ENCODE measurements around the gene NID2.

NID2 gene

DNA sequence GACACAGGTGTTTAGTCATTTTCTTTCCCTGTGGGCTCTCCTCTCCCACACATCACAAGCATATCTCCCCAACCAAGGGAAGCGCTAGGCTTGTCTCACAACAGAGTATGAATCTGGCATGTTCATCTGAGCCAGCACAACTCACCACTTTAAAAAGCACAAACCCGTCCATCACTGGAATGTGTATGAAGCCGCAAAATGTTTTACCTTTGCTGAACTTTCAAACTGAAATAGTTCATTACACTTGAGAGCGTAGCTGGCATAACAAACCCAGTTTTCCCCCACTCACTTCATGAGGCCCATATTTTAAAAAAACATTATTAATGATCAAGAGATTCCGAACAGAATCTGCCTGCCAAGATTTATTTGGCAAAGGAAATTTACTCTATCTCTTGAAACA, 15.8 kb downstream of the NID2 start:
- DNase-seq, result no peak

DNA sequence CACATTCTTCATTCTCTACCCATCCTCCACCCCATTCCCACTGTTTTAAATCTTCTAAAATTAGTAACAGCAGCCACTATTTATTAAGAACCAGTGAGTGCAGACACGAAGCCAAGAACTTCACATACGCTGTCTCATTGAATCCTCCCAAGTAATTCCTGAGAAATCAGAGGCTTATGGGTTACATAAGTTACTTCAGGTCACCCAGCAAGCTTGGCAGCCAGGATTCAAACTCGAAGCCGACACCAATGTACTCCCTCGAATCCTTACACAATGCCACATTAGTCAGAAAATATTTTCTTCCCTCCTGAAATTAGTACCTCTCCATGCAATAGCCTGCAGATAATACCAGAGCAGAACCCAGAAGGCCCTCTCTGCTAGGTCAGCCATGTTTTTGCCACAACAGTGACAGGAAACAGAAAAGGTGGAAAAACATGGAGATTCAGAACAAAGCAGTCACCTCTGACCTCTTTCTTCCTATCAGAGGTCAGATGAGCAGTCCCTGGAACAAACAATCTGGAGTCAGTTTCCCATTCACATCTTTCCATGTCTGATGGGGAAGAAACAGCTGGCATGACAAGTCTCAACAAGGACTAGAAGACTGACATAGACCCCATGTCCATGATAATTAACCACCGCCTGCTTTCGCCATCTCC, 16.4 kb downstream of the NID2 start:
- DNase-seq, result no peak

- no peak for DNase-seq
Observed at GRCh38 chr14:52051871-52052270, 17.0 kb downstream of the NID2 start.

GRCh38 chr14:52051251-52051650, 17.6 kb downstream of the NID2 start:
- no peak for DNase-seq

DNA sequence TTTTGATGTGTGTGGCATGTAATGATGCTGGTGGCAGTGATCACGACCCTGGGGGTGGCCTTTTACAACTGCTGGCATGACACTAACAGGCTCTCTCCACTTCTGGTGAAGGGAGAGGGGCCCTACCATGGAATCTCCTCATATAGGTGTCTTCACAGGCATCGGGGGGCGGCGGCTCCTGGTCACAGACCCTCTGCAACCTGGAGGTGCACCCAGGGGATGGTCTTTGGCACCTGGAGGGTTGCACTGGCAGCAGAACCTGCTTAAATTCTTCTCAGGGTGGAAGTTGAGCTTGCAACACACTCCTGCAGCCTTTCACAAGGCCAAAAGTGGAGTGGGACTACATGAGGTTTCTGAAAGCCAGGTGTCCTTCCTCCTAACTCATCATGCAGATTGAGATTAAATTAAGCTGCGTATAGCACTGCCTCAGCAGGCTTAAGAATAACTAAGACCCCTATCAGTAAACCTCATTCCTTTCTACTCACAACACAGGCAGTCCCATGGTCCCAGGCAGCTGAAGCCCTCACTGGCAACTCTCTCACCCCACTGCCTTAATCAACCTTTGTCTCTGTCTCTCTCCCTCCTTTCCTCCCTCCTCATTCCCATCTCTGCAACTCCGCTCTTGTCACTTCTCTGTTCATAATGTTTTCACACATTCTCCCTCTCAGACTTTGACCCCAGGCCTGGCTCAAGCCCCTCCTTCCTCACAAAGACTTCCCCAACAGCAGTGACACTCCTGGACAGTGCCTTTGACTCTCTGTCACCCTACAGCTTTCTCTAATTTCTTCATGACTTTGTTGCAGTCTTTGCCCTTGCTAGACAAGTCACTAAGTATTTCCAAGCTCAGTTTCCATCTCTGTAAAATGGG, 18.9 kb downstream of the NID2 start:
- no peak for DNase-seq

DNA sequence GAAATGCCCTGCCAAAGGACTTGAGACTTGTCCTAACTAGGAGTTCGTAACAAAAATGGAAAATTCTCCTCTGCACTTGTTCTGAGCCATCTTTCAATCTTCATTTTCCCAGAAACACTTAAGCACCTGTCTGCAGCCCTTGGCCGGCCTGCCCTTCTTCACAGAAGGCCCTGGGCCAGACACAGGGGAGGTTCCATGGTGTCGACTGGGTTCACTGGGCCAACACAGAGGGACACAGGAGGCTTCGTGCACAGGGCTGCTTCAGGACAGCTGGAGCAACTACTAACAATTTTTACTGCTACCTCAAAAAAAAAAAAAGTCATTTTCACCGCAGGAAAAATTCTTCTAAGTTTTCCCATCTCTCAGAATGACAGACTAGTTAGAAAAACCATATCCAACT, 19.6 kb downstream of the NID2 start:
- no peak for DNase-seq

DNA sequence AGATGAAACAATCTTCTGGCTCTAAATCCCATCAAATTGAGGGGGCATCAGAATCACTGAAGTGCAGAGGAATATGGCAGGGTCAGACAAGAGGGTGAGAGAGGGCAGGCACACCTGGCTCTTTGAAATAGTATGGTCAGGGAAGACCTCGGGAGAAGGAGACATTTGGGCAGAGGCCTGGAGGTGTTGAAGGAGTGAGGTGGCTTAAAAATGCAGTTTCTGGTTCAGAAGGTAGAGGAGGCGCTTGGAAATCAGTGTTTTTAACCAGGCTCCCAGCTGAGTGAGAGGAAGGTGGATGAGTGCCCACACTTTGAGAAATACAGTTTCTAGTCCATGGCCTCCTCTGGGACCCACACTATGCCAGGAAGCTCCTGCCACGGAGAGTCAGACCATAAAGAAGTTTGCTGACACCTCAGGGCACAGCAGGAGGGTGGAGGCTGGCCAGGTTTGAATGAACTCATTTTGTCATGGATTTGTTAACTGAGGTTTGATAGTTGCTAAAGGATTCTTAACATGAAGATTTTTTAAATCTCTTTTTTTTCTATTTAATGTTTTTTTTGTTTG, 20.1 kb downstream of the NID2 start:
- no peak for DNase-seq

DNA sequence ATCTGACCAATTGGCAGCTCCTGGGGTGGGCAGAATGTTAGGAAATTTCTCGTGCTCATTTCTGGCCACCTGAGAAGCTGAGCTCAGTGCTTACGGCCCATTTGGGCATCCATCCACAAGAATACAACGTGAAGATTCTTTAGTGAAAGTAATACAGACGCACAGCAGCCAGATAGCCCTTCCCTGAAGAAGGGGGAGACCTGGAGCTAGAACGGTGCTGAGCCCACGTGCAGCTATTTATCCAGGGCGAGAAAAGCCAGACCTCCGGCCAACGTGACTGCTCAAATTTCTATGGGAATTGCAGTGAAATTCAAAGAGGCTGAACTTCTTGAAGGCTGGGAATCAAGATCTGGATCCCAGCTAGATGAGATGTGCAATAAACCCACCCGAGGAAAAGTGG, 20.7 kb downstream of the NID2 start:
- no peak for DNase-seq

GRCh38 chr14:52046376-52046917, 22.4 kb downstream of the NID2 start:
- DNase-seq, result no peak

GRCh38 chr14:52044791-52045522, 23.9 kb downstream of the NID2 start:
- no peak for DNase-seq

GRCh38 chr14:52043690-52044089, 25.2 kb downstream of the NID2 start:
- DNase-seq, result no peak

DNA sequence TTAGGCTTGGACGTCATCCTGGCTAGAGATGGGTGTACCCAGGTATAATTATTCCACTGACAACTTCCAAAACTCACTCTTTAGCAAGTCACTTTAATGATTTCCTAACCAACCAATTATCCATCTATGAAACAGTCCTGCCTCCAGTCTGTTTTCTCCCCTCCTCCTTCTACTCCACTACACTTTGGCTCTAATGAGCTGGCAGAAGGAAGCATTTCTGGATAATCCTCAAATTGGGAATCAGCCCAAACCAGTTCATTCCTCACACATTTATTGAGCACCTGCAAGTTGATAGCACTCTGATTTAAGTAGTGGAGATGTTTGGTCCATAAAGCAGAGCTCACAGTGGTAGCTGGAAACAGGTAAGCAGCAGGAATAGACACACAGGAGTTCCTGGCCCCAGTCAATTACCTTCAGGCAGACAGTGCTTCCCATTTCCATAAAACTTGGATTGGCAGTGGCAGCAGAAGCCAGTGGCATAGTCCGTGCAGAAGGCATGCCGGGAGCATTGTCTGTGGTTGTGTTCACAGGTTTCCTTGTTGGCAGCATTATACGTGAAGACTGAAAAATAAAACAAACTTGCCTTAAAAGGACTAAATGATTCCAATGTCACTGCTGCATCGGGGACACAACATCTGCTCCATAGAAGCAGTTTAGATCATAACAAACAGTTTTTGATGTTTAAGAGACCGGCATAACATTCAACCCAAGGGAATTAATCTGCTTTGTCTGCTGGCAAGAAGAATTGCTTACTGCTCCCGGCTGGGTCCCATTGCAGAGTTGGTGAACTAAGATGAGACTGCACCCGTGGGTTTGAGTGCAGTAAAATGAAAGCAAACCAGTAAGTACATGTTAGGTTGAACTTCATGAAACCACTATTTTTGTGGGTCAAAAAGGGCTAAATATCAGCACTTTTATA, 26.2 kb downstream of the NID2 start:
- DNase-seq, result no peak

- no peak for DNase-seq
Observed at GRCh38 chr14:52040598-52040997, 28.3 kb downstream of the NID2 start.

GRCh38 chr14:52039124-52039815, 29.6 kb downstream of the NID2 start:
- no peak for DNase-seq

GRCh38 chr14:52033101-52033642, 35.7 kb downstream of the NID2 start:
- no peak for DNase-seq

GRCh38 chr14:52032204-52032801, 36.6 kb downstream of the NID2 start:
- no peak for DNase-seq

DNA sequence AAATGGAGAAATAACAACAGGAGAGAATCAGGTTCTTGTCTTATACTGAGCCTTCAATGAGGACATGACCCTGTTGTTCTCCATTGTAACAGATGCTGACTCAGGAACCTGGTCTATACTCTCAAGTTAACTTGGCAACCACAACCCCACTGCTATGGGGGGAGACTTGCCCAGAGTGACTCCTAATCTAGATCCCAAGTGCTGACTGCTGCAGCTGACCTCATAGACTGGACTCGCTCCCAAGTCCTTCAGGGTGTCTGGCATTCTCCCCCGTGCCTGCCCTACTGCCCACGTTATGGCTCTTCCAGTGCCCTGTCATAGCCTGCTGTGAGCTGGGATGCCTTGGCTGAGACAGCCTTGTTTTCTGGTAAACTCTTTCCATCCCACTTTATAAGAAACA, 37.1 kb downstream of the NID2 start:
- no peak for DNase-seq

GRCh38 chr14:52029881-52030280, 39.0 kb downstream of the NID2 start:
- no peak for DNase-seq

GRCh38 chr14:52026901-52027300, 42.0 kb downstream of the NID2 start:
- no peak for DNase-seq

DNA sequence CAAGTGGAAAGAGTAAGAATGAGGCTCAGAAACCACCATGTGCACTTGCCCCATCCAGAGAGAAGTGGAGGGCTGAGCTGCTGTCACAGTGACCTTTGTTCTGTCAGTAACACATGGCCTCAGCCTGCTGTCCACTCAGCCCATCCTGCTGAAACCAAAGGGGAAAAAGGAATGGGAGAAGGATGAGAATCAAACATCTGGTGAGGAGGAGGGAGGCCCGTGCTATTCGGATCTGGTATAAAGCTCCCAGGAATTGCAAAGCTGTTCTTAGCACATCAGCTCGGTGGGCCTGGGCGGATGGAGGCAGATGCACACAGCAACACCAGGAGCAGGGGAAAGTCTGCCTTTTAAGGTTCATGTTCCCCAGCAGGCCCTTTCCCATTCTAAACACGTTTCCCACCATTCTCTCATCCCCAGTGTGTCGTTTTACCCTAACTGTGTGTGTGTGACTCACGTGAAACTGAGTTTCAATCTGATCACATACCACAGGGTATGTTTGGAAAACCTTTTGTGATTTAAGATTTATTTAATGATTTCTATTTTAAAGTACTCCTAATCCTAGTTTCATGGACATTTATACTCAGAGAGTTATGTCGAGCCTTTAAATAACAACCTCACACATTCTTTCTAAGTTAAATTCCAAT, 42.7 kb downstream of the NID2 start:
- no peak for DNase-seq
